HG02798 (cell line): Measurements from ENCODE around the gene NAA50.
A peak's percentile ranks its signal among the peaks of the same experiment; 100 is the strongest.

Experiments used
- ATAC-seq: cut with Tn5 transposase; IDR thresholded peaks from one replicate; pipeline ENCODE4 v1.9.1; 2021; ENCODE audit warnings: mild to moderate bottlenecking; ENCODE audit not compliant: unreplicated experiment, poor library complexity

The NAA50 gene

GRCh38 chr3:113744941-113745755 is 901 bp downstream of the NAA50 start:
- peak; percentile 64 for ATAC-seq

- no peak for ATAC-seq
Observed at GRCh38 chr3:113743006-113743630, 2.9 kb downstream of the NAA50 start.

GRCh38 chr3:113741620-113742019 is 4.4 kb downstream of the NAA50 start:
- ATAC-seq: no peak

DNA sequence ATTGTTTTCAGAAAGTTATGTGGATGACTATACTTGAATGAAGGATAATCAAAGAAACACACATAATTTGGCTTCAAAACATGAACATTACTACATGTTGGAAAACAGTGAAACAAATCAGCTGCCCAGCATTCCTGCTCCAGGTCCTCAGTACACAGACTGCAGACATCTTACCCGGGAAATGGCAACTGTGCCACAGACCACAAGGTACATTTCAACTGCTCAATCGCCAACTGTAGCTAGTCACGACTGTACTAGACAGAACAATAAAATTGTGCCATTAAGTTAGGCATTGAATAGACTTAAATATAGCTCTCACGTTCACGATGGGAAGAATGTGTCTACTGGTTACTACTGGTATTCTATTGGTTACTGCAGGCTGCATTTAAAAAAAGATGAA is 5.0 kb downstream of the NAA50 start:
- no peak for ATAC-seq

DNA sequence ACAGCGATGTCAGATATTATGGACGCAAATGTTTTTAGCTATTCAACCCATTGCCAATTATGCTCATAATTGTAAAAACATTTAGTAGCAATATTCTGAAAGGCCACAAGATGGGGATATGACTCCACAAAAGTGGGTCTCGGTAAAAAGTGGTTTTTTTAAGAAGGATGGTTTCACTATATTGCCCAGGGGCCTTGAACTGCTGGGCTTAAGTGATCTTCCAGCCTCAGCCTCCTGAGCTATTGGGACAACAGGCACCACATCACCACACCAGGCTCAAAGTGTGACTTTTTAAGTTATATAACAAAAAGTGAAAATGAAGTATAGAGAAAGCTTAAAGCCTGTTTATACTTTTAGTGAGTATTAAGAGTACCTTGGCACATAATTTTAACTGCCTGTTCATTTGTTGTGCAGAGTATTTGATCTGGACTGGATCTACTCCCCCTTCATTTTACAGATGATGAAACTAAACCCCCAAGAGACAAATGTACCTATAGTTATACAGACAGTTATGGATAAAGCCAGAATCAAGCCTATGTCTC is 9.4 kb downstream of the NAA50 start:
- peak; percentile 76 for ATAC-seq

GRCh38 chr3:113731694-113732093 is 14.4 kb downstream of the NAA50 start:
- no peak for ATAC-seq

- no peak for ATAC-seq
Observed at GRCh38 chr3:113730550-113730949, 15.5 kb downstream of the NAA50 start.

- ATAC-seq: no peak
Observed at GRCh38 chr3:113728661-113729060, 17.4 kb downstream of the NAA50 start.

GRCh38 chr3:113721636-113722035 is 24.4 kb downstream of the NAA50 start:
- no peak for ATAC-seq

- ATAC-seq: no peak
Observed at GRCh38 chr3:113719758-113720157, 26.3 kb downstream of the NAA50 start.

GRCh38 chr3:113719294-113719693 is 26.8 kb downstream of the NAA50 start:
- no peak for ATAC-seq

DNA sequence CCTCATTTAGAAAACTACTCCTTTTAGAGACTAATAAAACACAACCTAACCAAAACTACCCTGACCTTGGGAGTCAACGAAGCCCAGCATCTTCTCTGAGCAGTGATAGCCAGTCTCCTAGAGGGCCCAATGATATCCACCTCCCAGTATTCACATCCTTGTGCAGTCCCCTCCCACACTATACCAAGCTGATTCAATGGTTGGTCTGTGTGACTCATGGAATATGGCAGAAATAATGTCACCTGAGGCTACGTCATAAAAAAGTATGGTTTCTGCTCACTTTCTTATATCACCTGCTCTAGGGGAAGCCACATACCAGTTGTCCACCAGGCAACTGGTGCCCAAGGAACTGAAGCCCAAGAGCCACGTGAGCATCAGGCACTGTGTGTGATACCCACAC is 28.2 kb downstream of the NAA50 start:
- ATAC-seq: no peak

- no peak for ATAC-seq
Observed at GRCh38 chr3:113717308-113717707, 28.7 kb downstream of the NAA50 start.

DNA sequence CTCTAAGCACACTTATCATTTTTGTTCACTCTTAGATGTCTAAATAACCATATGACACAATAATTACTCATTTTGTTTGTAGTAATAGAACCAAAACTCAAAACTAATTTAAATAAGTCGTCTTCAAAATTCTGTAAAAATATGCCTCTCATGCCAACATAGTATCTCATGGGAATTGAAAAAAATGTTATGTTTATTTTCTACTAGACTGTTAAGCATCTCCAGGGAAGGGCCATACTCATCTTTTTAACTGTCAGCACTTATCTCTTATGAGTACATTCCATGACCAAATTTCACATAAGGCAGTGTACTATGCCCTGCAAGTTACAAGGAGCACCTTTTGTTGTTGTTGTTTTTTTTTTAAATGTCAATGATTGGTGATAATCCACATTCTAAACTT is 31.3 kb downstream of the NAA50 start:
- ATAC-seq: no peak

DNA sequence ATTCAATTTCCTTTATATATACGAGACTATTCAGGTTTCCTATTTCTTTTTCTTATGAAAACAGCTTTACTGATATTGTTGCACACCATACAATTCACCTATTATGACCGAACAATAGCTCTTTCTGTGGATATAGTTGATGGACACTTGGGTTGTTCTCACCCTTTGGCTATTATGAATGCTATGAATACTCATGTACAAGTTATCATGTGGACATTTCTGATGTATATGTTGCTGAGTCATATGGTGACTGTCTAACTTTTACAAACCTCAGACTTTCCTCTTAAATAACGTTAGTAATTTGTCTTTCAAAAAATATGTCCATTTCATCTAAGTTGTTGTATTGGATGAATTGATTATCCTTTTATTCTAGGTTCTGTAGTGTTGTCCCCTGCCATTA is 33.9 kb downstream of the NAA50 start:
- no peak for ATAC-seq

- ATAC-seq: no peak
Observed at GRCh38 chr3:113707835-113708234, 38.2 kb downstream of the NAA50 start.

DNA sequence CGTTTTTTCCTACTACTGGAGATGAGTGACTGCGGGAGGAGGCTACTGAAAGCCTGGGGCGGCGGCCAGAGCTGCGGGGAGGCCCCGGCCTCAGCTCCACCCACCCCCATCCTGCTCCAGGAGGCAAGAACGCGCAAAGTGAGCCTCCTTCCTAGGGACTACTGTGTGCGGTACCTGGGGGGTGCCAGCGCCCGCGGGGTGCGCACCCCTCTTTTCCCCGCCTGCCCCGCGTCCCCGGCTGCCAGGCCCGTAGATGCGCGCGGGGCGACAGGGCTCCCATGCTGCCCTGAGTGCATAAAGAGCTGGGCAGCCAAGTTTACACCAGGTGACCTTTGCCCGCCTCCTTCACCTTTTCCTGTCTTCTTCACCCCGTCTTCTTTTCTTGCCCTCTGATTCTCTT is 47.1 kb downstream of the NAA50 start:
- ATAC-seq: no peak

- ATAC-seq: no peak
Observed at GRCh38 chr3:113698213-113698742, 47.8 kb downstream of the NAA50 start.

DNA sequence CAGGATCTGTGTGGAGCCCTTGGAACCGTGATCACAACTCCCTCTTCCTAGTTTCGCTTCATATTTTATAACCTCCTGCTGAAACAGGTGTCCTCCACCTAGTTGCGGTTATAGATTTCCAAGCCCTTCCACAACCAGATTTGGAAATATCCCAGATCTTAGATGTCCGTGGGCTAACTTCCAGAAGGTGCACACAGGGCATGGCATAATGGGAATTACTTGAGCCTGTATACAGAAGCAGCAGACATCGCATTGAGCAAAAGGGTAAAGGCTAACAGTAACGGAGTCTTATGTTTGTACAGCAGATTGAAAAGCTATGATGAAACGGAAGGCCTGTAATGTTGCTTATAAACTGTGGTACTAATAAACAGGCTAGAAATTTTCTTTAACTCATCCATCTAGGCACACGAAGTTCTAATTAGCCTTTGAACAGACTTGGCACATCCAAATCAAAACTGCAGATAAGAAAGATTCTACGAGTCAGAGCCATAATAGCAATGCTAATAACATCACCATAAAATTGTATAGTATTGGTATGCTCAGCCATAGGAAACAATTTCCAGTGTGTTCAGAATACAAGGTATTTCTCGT is 48.5 kb downstream of the NAA50 start:
- ATAC-seq: no peak

GRCh38 chr3:113696658-113697499 is 49.2 kb downstream of the NAA50 start:
- ATAC-seq: peak; percentile 96
